Stimulated activated CD4-positive, alpha-beta T cell treated with anti-CD3 and anti-CD28 coated beads, Interleukin-4, amount 100 ng/mL, for 1 hour (primary cell): ENCODE data around the gene CD27.
"Not testable (repeated sequence)": the region's sequence is repeated elsewhere in the genome, so short reads cannot be mapped to it uniquely, and the experiment has no call there.

Experiments
- DNase-seq: peaks from one replicate; pipeline ENCODE4 v3.0.0-alpha.2; 2020

Gene CD27

GRCh38 chr12:6489449-6489848, 44.7 kb downstream of the CD27 start:
- DNase-seq: no peak

DNA sequence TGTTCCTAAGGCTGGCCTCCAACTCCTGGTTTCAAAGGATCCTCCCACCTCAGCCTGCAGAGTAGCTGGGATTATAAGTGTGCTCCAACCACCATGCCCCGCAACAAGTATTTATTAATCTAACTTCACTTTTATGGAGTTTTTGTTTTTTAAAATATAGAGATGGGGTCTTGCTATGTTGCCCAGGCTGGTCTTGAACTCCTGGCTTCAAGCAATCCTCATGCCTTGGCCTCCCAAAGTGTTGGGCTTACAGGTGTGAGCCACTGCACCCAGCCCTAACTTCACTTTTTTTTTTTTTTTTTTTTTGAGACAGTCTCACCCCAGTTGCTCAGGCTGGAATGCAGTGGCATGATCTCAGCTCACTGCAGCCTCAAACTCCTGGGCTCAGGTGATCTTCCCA, 45.9 kb downstream of the CD27 start:
- DNase-seq: not testable (repeated sequence)

DNA sequence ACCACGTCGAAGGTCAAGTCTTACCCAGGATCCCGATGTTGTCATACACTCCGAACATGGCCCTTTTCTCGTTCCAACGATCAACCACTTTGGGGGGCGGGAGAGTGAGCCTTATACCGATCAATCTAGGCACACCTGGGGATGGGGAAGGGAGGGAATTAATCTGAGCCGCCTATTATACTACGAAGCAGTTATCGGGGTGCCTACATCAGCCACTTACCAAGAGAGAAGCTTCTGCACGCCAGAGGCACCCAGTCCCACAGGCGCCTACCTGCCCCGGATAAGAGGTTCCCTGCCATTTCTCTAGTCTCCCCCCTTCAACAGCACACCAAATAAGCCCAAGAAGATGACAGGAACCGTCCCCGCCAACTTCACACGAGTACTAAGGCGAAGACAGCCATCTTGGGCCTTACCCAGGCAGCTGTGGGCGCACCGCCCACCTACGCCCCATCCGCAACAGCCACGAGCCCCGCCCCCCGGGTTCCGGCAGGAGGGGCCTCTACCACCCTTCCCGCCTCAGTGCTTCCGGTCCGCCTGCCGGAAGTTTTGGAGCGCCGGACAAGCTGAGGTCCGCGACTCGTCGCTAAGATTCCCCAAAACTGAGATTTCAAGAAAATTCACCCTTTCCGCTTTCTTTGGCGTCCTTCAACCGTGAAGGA, 48.2 kb downstream of the CD27 start, which contains the start of gene MRPL51:
Gene MRPL51 (minus strand): TSS at position 425 of the 659 bp plus-strand sequence. CDS start 126 bp downstream, at position 299.
- peak; percentile 99 for DNase-seq

GRCh38 chr12:6493497-6494257, 48.9 kb downstream of the CD27 start, which contains the start of gene NCAPD2:
Gene NCAPD2, plus strand, starts transcription at chr12:6494102. Its CDS starts 997 bp downstream, at chr12:6495099.
- peak; percentile 91 for DNase-seq

DNA sequence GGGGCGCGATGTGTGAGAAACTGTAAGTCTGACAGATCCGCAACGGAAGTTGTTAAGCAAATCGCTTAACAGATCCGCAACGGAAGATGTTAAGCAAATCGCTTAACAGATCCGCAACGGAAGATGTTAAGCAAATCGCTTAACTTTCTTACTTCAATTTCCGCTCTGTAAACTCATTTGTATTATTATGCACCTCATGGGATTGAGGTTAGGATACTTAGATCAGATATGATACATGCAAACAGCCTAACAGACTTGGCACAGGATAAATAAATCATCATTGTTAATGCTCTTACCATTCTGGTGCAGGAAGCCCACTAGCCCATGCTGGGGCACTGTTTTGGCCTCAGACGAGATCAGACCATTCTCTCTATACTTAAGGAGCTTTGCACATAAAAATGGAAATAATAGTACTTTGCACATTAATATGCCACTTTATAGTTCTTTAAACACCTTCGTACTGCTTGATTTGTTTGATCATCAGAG, 49.5 kb downstream of the CD27 start:
- DNase-seq: no peak

DNA sequence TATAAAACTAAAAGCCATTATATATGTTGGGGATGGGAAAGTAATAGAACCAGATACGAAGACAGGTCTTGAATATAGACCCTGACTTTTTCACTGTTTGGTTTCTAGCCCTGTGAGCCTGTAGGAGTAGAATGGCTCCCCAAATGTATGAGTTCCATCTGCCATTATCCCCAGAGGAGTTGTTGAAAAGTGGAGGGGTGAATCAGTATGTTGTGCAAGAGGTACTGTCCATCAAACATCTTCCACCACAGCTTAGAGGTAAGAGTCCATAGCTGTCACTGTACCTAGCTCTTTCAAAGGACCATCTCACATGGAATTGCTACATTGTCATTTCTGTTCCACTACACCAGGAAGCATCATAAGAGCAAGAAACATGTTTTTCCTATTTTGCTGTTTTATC, 50.2 kb downstream of the CD27 start:
- DNase-seq: no peak

GRCh38 chr12:6497291-6497690, 52.5 kb downstream of the CD27 start:
- DNase-seq: not testable (repeated sequence)

GRCh38 chr12:6500466-6500865, 55.7 kb downstream of the CD27 start:
- no peak for DNase-seq
